BE2C (cell line): Measurements from ENCODE around the gene HIGD1C.
"Not testable (repeated sequence)": the region's sequence is repeated elsewhere in the genome, so short reads cannot be mapped to it uniquely, and the experiment has no call there.

ENCODE experiments used
- DNase-seq: peaks from one replicate; pipeline ENCODE4 v3.0.0-alpha.2; 2020
- H3K27me3 ChIP-seq: fragments of 250-450 bp; sonication (Bioruptor Pico); 2 replicates; pipeline ENCODE4 v1.5.1; 2020; ENCODE audit warnings: mild to moderate bottlenecking
- H3K36me3 ChIP-seq: fragments of 250-450 bp; sonication (Bioruptor Pico); 2 replicates; pipeline ENCODE4 v1.5.1; 2020; ENCODE audit warnings: mild to moderate bottlenecking
- H3K4me1 ChIP-seq: fragments of 250-450 bp; sonication (Bioruptor Pico); 2 replicates; pipeline ENCODE4 v1.5.1; 2020
- H3K4me3 ChIP-seq: 2 replicates; pipeline ENCODE4 v1.5.1; 2011; ENCODE audit warnings: low read depth, low read length
- H3K9me3 ChIP-seq: fragments of 250-450 bp; sonication (Bioruptor Pico); 2 replicates; pipeline ENCODE4 v1.5.1; 2020
- CTCF ChIP-seq: IDR thresholded peaks from 2 replicates; pipeline ENCODE4 v1.5.1; 2012; ENCODE audit warnings: mild to moderate bottlenecking, low read depth, low read length

HIGD1C gene

GRCh38 chr12:50925920-50926319 is 26.4 kb upstream of the HIGD1C start:
- TF ChIP-seq CTCF = no peak
- Histone ChIP-seq H3K36me3 (peaks cover 44% of the 10 kb centered on the region), H3K4me3 (peak overlapping the region; percentile 98), H3K4me1 (peaks cover 9% of the 10 kb centered on the region), H3K9me3 (no peaks in the 10 kb centered on the region), H3K27me3 (no peaks in the 10 kb centered on the region)
- no peak for DNase-seq

- TF ChIP-seq CTCF = no peak
- Histone ChIP-seq H3K36me3 (peaks cover 48% of the 10 kb centered on the region), H3K4me1 (peaks cover 9% of the 10 kb centered on the region), H3K27me3 (no peaks in the 10 kb centered on the region), H3K4me3 (peak overlapping the region; percentile 98), H3K9me3 (no peaks in the 10 kb centered on the region)
- no peak for DNase-seq
These were observed 25.9 kb upstream of the HIGD1C start for GRCh38 chr12:50926415-50926814.

- not testable (repeated sequence) for H3K27me3 ChIP-seq, DNase-seq, H3K9me3 ChIP-seq, H3K4me1 ChIP-seq
- peak overlapping the region; percentile 98 for H3K4me3 ChIP-seq
- H3K36me3 ChIP-seq = peaks cover 51% of the 10 kb centered on the region
These were observed 25.4 kb upstream of the HIGD1C start for GRCh38 chr12:50926932-50927331.

GRCh38 chr12:50927356-50927755 is 25.0 kb upstream of the HIGD1C start:
- Histone ChIP-seq H3K36me3 (peaks cover 55% of the 10 kb centered on the region), H3K9me3 (no peaks in the 10 kb centered on the region), H3K4me1 (peaks cover 9% of the 10 kb centered on the region), H3K27me3 (no peaks in the 10 kb centered on the region), H3K4me3 (peak overlapping the region; percentile 98)
- no peak for TF ChIP-seq CTCF
- no peak for DNase-seq

GRCh38 chr12:50927766-50928224 is 24.5 kb upstream of the HIGD1C start:
- no peaks in the 10 kb centered on the region for H3K27me3 ChIP-seq
- DNase-seq = no peak
- TF ChIP-seq CTCF = no peak
- peaks cover 9% of the 10 kb centered on the region for H3K4me1 ChIP-seq
- H3K36me3 ChIP-seq = peaks cover 60% of the 10 kb centered on the region
- no peaks in the 10 kb centered on the region for H3K9me3 ChIP-seq
- peak overlapping the region; percentile 98 for H3K4me3 ChIP-seq

GRCh38 chr12:50928392-50928791 is 24.0 kb upstream of the HIGD1C start:
- H3K27me3 ChIP-seq = no peaks in the 10 kb centered on the region
- peaks cover 60% of the 10 kb centered on the region for H3K36me3 ChIP-seq
- no peaks in the 10 kb centered on the region for H3K9me3 ChIP-seq
- peaks cover 10% of the 10 kb centered on the region for H3K4me1 ChIP-seq
- peak overlapping the region; percentile 98 for H3K4me3 ChIP-seq
- peak; percentile 33 for DNase-seq
- TF ChIP-seq CTCF = no peak

GRCh38 chr12:50929831-50930230 is 22.5 kb upstream of the HIGD1C start:
- H3K9me3 ChIP-seq = no peaks in the 10 kb centered on the region
- H3K4me3 ChIP-seq = peak overlapping the region; percentile 98
- H3K36me3 ChIP-seq = peaks cover 72% of the 10 kb centered on the region
- peaks cover 21% of the 10 kb centered on the region for H3K4me1 ChIP-seq
- DNase-seq = no peak
- TF ChIP-seq CTCF = no peak
- H3K27me3 ChIP-seq = no peaks in the 10 kb centered on the region

- H3K27me3 ChIP-seq, H3K9me3 ChIP-seq, DNase-seq, H3K4me3 ChIP-seq: not testable (repeated sequence)
- Histone ChIP-seq H3K36me3 (peaks cover 72% of the 10 kb centered on the region), H3K4me1 (peaks cover 24% of the 10 kb centered on the region)
These were observed 21.9 kb upstream of the HIGD1C start for GRCh38 chr12:50930477-50930876.
